CD4-positive, alpha-beta memory T cell (primary cell): Measurements from ENCODE around the gene PGK2. TPM values are rescaled to one million over a fixed set of nuclear protein-coding genes. Genes with fewer than 3 reads are reported as not detected.

Experiments used
- CTCF ChIA-PET: fragments of 350-600 bp; sonication (Branson Sonifier 250); formaldehyde crosslinking; loops from one replicate; lab custom pipeline; 2021; ENCODE audit warnings: inconsistent platforms; ENCODE audit not compliant: partially characterized antibody; lab: Charles Lee
- POLR2A ChIA-PET: fragments of 350-600 bp; sonication (Branson Sonifier 250); formaldehyde crosslinking; loops from one replicate; lab custom pipeline; 2021; ENCODE audit not compliant: partially characterized antibody; lab: Charles Lee
- DNase-seq, 5 donors: peaks; one replicate each; pipeline versions ENCODE4 v3.0.0 to v3.0.0-alpha.2; 2020 to 2022; ENCODE audit warnings: mixed read lengths in 1 of 5
- H3K27ac ChIP-seq: one replicate; pipeline ENCODE4 v1.7.0; 2013; ENCODE audit warnings: low read depth, low read length
- H3K27me3 ChIP-seq: 2 replicates; pipeline ENCODE4 v1.7.0; 2013; ENCODE audit warnings: mild to moderate bottlenecking, low read length, moderate library complexity; ENCODE audit not compliant: insufficient read depth
- H3K36me3 ChIP-seq: 2 replicates; pipeline ENCODE4 v1.7.0; 2013; ENCODE audit warnings: mild to moderate bottlenecking, low read length, moderate library complexity; ENCODE audit not compliant: insufficient read depth
- H3K4me1 ChIP-seq: 2 replicates; pipeline ENCODE4 v1.7.0; 2013; ENCODE audit warnings: mild to moderate bottlenecking, low read length, moderate library complexity; ENCODE audit not compliant: insufficient read depth
- H3K4me3 ChIP-seq, 2 donors: one replicate each; pipeline ENCODE4 v1.7.0; 2013; ENCODE audit warnings: low read length in 2 of 2, mild to moderate bottlenecking in 1 of 2
- H3K9me3 ChIP-seq, 2 donors: one replicate each; pipeline ENCODE4 v1.7.0; 2013; ENCODE audit warnings: low read length in 2 of 2, control low read depth in 1 of 2; ENCODE audit not compliant: control insufficient read depth in 1 of 2
- H3K27ac Mint-ChIP-seq, 7 donors: one replicate each; pipeline ENCODE4 v1.8.0; 2020 to 2021; ENCODE audit warnings: mixed read lengths in 7 of 7, mild to moderate bottlenecking in 6 of 7, inconsistent platforms in 3 of 7, moderate library complexity in 3 of 7
- H3K27me3 Mint-ChIP-seq, 2 donors: one replicate each; pipeline ENCODE4 v1.8.0; 2020 to 2021; ENCODE audit warnings: mixed read lengths in 2 of 2
- H3K36me3 Mint-ChIP-seq, 2 donors: one replicate each; pipeline ENCODE4 v1.8.0; 2020 to 2021; ENCODE audit warnings: mixed read lengths in 2 of 2, inconsistent platforms in 1 of 2, mild to moderate bottlenecking in 1 of 2
- H3K4me1 Mint-ChIP-seq, 4 donors: one replicate each; pipeline ENCODE4 v1.8.0; 2020 to 2021; ENCODE audit warnings: mixed read lengths in 4 of 4, mild to moderate bottlenecking in 1 of 4
- H3K4me3 Mint-ChIP-seq, 8 donors: one replicate each; pipeline ENCODE4 v1.8.0; 2020 to 2021; ENCODE audit warnings: mixed read lengths in 8 of 8, mild to moderate bottlenecking in 7 of 8, moderate library complexity in 6 of 8, inconsistent platforms in 3 of 8
- H3K9me3 Mint-ChIP-seq, 8 donors: one replicate each; pipeline ENCODE4 v1.8.0; 2020 to 2021; ENCODE audit warnings: mixed read lengths in 8 of 8, mild to moderate bottlenecking in 5 of 8, inconsistent platforms in 3 of 8, moderate library complexity in 1 of 8
- intact Hi-C: fragments of 100-400 bp; cut with micrococcal nuclease; formaldehyde crosslinking; loops from one replicate; pipeline ENCODE4 v1.15.1; 2023
- polyA plus RNA-seq, 2 donors: library from polyadenylated mRNA; unstranded; fragments of 300-500 nt; fragmentation: Illumina TruSeq; gene quantifications; one replicate each; pipeline ENCODE4 v1.2.3, GENCODE V29; 2021
- total RNA-seq, 2 experiments: library from RNA; stranded (reverse); gene quantifications; one replicate each; pipeline ENCODE4 v1.2.3, GENCODE V29; 2021

Gene PGK2
- total RNA-seq: not detected
- not detected for polyA plus RNA-seq

- Mint-ChIP-seq H3K27ac (no peak within 1 kb of the TSS), H3K36me3 (no peaks in the 10 kb centered on the region), H3K4me3 (no peak within 1 kb of the TSS), H3K27me3 (no peaks in the 10 kb centered on the region), H3K4me1 (no peaks in the 10 kb centered on the region), H3K9me3 (peaks cover 0 to 10% (median 4%) of the 10 kb centered on the region in 8 donors)
- Histone ChIP-seq H3K4me3 (no peak within 1 kb of the TSS), H3K4me1 (no peaks in the 10 kb centered on the region), H3K27ac (no peak within 1 kb of the TSS), H3K27me3 (no peaks in the 10 kb centered on the region), H3K36me3 (no peaks in the 10 kb centered on the region), H3K9me3 (no peaks in the 10 kb centered on the region)
- ChIA-PET CTCF (no interaction called here), POLR2A (no interaction called here)
- no peak for DNase-seq
- intact Hi-C loops: no loop called here
These were observed at the start of gene PGK2 for GRCh38 chr6:49787176-49787575. TSS of gene PGK2 (minus strand) at chr6:49787285. CDS start at chr6:49787187, 98 bp downstream.

- no peaks in the 10 kb centered on the region for H3K9me3 ChIP-seq
- H3K4me3 ChIP-seq: no peak overlapping the region
- Mint-ChIP-seq H3K9me3 (peaks cover 0 to 2% (median 0%) of the 10 kb centered on the region in 8 donors), H3K36me3 (no peaks in the 10 kb centered on the region), H3K4me3 (no peak overlapping the region), H3K27me3 (no peaks in the 10 kb centered on the region), H3K4me1 (no peaks in the 10 kb centered on the region), H3K27ac (no peak overlapping the region)
- intact Hi-C loops: no loop called here
- H3K27ac ChIP-seq: no peak overlapping the region
- H3K27me3 ChIP-seq: no peaks in the 10 kb centered on the region
- H3K4me1 ChIP-seq: no peaks in the 10 kb centered on the region
- H3K36me3 ChIP-seq: no peaks in the 10 kb centered on the region
- DNase-seq: no peak
- CTCF ChIA-PET: no interaction called here
- POLR2A ChIA-PET: no interaction called here
These were observed 48.1 kb upstream of the PGK2 start for GRCh38 chr6:49835140-49835539.

GRCh38 chr6:49833386-49833785, 46.3 kb upstream of the PGK2 start:
- Histone ChIP-seq H3K27ac (no peak overlapping the region), H3K4me3 (no peak overlapping the region), H3K4me1 (no peaks in the 10 kb centered on the region), H3K9me3 (no peaks in the 10 kb centered on the region), H3K27me3 (no peaks in the 10 kb centered on the region), H3K36me3 (no peaks in the 10 kb centered on the region)
- ChIA-PET POLR2A (no interaction called here), CTCF (no interaction called here)
- Mint-ChIP-seq H3K36me3 (no peaks in the 10 kb centered on the region), H3K27ac (no peak overlapping the region), H3K4me1 (no peaks in the 10 kb centered on the region), H3K9me3 (peaks cover 0 to 2% (median 0%) of the 10 kb centered on the region in 8 donors), H3K27me3 (no peaks in the 10 kb centered on the region), H3K4me3 (no peak overlapping the region)
- no peak for DNase-seq
- intact Hi-C loops: no loop called here

- Mint-ChIP-seq H3K4me1 (no peaks in the 10 kb centered on the region), H3K27me3 (no peaks in the 10 kb centered on the region), H3K4me3 (peak overlapping the region in 1 of 8 donors; percentile 26), H3K27ac (peak overlapping the region in 1 of 7 donors; percentile 34), H3K9me3 (no peaks in the 10 kb centered on the region), H3K36me3 (no peaks in the 10 kb centered on the region)
- H3K4me3 ChIP-seq: no peak overlapping the region
- ChIA-PET POLR2A (no interaction called here), CTCF (no interaction called here)
- no peak for DNase-seq
- no peaks in the 10 kb centered on the region for H3K9me3 ChIP-seq
- H3K4me1 ChIP-seq: no peaks in the 10 kb centered on the region
- H3K36me3 ChIP-seq: no peaks in the 10 kb centered on the region
- no peak overlapping the region for H3K27ac ChIP-seq
- intact Hi-C loops: no loop called here
- H3K27me3 ChIP-seq: no peaks in the 10 kb centered on the region
These were observed 39.8 kb upstream of the PGK2 start for GRCh38 chr6:49826743-49827406.

GRCh38 chr6:49815166-49815565, 28.1 kb upstream of the PGK2 start:
- Histone ChIP-seq H3K4me3 (no peak overlapping the region), H3K27me3 (no peaks in the 10 kb centered on the region), H3K9me3 (no peaks in the 10 kb centered on the region), H3K36me3 (no peaks in the 10 kb centered on the region), H3K4me1 (no peaks in the 10 kb centered on the region), H3K27ac (no peak overlapping the region)
- Mint-ChIP-seq H3K36me3 (no peaks in the 10 kb centered on the region), H3K4me3 (no peak overlapping the region), H3K4me1 (no peaks in the 10 kb centered on the region), H3K27me3 (no peaks in the 10 kb centered on the region), H3K27ac (no peak overlapping the region), H3K9me3 (peaks cover 0 to 6% (median 1%) of the 10 kb centered on the region in 8 donors)
- DNase-seq: no peak
- POLR2A ChIA-PET: no interaction called here
- intact Hi-C loops: no loop called here
- CTCF ChIA-PET: no interaction called here

GRCh38 chr6:49813248-49813647, 26.2 kb upstream of the PGK2 start:
- Histone ChIP-seq H3K27me3 (no peaks in the 10 kb centered on the region), H3K36me3 (no peaks in the 10 kb centered on the region), H3K27ac (no peak overlapping the region), H3K4me3 (no peak overlapping the region), H3K4me1 (no peaks in the 10 kb centered on the region), H3K9me3 (no peaks in the 10 kb centered on the region)
- H3K4me3 Mint-ChIP-seq: no peak overlapping the region
- no peak for DNase-seq
- no peaks in the 10 kb centered on the region for H3K36me3 Mint-ChIP-seq
- intact Hi-C loops: no loop called here
- H3K27ac Mint-ChIP-seq: no peak overlapping the region
- peaks cover 0 to 7% (median 2%) of the 10 kb centered on the region in 8 donors for H3K9me3 Mint-ChIP-seq
- H3K27me3 Mint-ChIP-seq: no peaks in the 10 kb centered on the region
- CTCF ChIA-PET: no interaction called here
- H3K4me1 Mint-ChIP-seq: no peaks in the 10 kb centered on the region
- POLR2A ChIA-PET: no interaction called here

- H3K9me3 ChIP-seq: no peaks in the 10 kb centered on the region
- no peak overlapping the region for H3K27ac Mint-ChIP-seq
- H3K27ac ChIP-seq: no peak overlapping the region
- intact Hi-C loops: no loop called here
- no peaks in the 10 kb centered on the region for H3K4me1 Mint-ChIP-seq
- H3K4me3 Mint-ChIP-seq: no peak overlapping the region
- H3K9me3 Mint-ChIP-seq: peaks cover 0 to 14% (median 6%) of the 10 kb centered on the region in 8 donors
- CTCF ChIA-PET: no interaction called here
- H3K4me1 ChIP-seq: no peaks in the 10 kb centered on the region
- no peaks in the 10 kb centered on the region for H3K36me3 Mint-ChIP-seq
- no peak for DNase-seq
- no peaks in the 10 kb centered on the region for H3K27me3 ChIP-seq
- POLR2A ChIA-PET: no interaction called here
- H3K27me3 Mint-ChIP-seq: no peaks in the 10 kb centered on the region
- H3K36me3 ChIP-seq: no peaks in the 10 kb centered on the region
- no peak overlapping the region for H3K4me3 ChIP-seq
These were observed 19.1 kb upstream of the PGK2 start for GRCh38 chr6:49806145-49806544.
